ENCODE results near the gene PARP1. TPM values are rescaled to one million over a fixed set of nuclear protein-coding genes. Genes with fewer than 3 reads are reported as not detected.
A peak's percentile ranks its signal among the peaks of the same experiment; 100 is the strongest.

Gene PARP1
- 10 to 100 TPM; 70.3 TPM for total RNA-seq

- Histone ChIP-seq H3K36me3 (no peaks in the 10 kb centered on the region), H3K9me3 (no peaks in the 10 kb centered on the region), H3K4me3 (peak within 1 kb of the TSS; percentile 85), H3K27me3 (replicated peaks; ENCODE audit: insufficient read depth) (no peaks in the 10 kb centered on the region), H3K4me1 (ENCODE audit: control insufficient read depth in 1 of 2, low read depth in 2 of 2) (peaks cover 21 to 46% of the 10 kb centered on the region in 2 donors), H3K27ac (peak within 1 kb of the TSS; percentile 71 to 77)
- peak; percentile 68 for ATAC-seq (ENCODE audit: insufficient number of reproducible peaks, low FRiP score, low read depth)
- peak; percentile 49 for TF ChIP-seq CTCF (IDR thresholded peaks at IDR 0.05)
- DNase-seq (ENCODE audit: low spot score): peak; percentile 75
These were observed at the start of gene PARP1 for GRCh38 chr1:226407497-226408284. Gene PARP1 (minus strand): TSS chr1:226408093. CDS start chr1:226407929, 164 bp downstream.

- DNase-seq (ENCODE audit: low spot score): no peak
- Histone ChIP-seq H3K36me3 (no peaks in the 10 kb centered on the region), H3K4me3 (no peak overlapping the region), H3K9me3 (no peaks in the 10 kb centered on the region), H3K27ac (no peak overlapping the region), H3K27me3 (replicated peaks; ENCODE audit: insufficient read depth) (no peaks in the 10 kb centered on the region), H3K4me1 (ENCODE audit: control insufficient read depth in 1 of 2, low read depth in 2 of 2) (no peaks in the 10 kb centered on the region)
- no peak for ATAC-seq (ENCODE audit: insufficient number of reproducible peaks, low FRiP score, low read depth)
- TF ChIP-seq CTCF (IDR thresholded peaks at IDR 0.05): no peak
These were observed 49.4 kb upstream of the PARP1 start for GRCh38 chr1:226457307-226457712.

- Histone ChIP-seq H3K4me1 (ENCODE audit: control insufficient read depth in 1 of 2, low read depth in 2 of 2) (no peaks in the 10 kb centered on the region), H3K9me3 (no peaks in the 10 kb centered on the region), H3K27ac (no peak overlapping the region), H3K27me3 (replicated peaks; ENCODE audit: insufficient read depth) (no peaks in the 10 kb centered on the region), H3K36me3 (no peaks in the 10 kb centered on the region), H3K4me3 (no peak overlapping the region)
- no peak for TF ChIP-seq CTCF (IDR thresholded peaks at IDR 0.05)
- ATAC-seq (ENCODE audit: insufficient number of reproducible peaks, low FRiP score, low read depth) (no peak), DNase-seq (ENCODE audit: low spot score) (no peak)
These were observed 48.0 kb upstream of the PARP1 start for GRCh38 chr1:226455843-226456242.

GRCh38 chr1:226454349-226454748 is 46.5 kb upstream of the PARP1 start:
- H3K36me3 ChIP-seq: no peaks in the 10 kb centered on the region
- TF ChIP-seq CTCF (IDR thresholded peaks at IDR 0.05): no peak
- no peaks in the 10 kb centered on the region for H3K4me1 ChIP-seq (ENCODE audit: control insufficient read depth in 1 of 2, low read depth in 2 of 2)
- no peak overlapping the region for H3K4me3 ChIP-seq
- no peak for DNase-seq (ENCODE audit: low spot score)
- ATAC-seq (ENCODE audit: insufficient number of reproducible peaks, low FRiP score, low read depth): no peak
- H3K27ac ChIP-seq: no peak overlapping the region
- no peaks in the 10 kb centered on the region for H3K9me3 ChIP-seq
- H3K27me3 ChIP-seq (replicated peaks; ENCODE audit: insufficient read depth): no peaks in the 10 kb centered on the region

GRCh38 chr1:226453015-226453704 is 45.3 kb upstream of the PARP1 start:
- ATAC-seq (ENCODE audit: insufficient number of reproducible peaks, low FRiP score, low read depth) (no peak), DNase-seq (ENCODE audit: low spot score) (no peak)
- H3K4me1 ChIP-seq (ENCODE audit: control insufficient read depth in 1 of 2, low read depth in 2 of 2): no peaks in the 10 kb centered on the region
- no peaks in the 10 kb centered on the region for H3K36me3 ChIP-seq
- no peak overlapping the region for H3K4me3 ChIP-seq
- no peak for TF ChIP-seq CTCF (IDR thresholded peaks at IDR 0.05)
- no peaks in the 10 kb centered on the region for H3K27me3 ChIP-seq (replicated peaks; ENCODE audit: insufficient read depth)
- H3K27ac ChIP-seq: no peak overlapping the region
- no peaks in the 10 kb centered on the region for H3K9me3 ChIP-seq
